ENCODE results near the gene TSHR.

TSHR gene

GRCh38 chr14:81091139-81091538 lies 135.7 kb downstream of the TSHR start:
- no peak overlapping the region for H3K4me3 ChIP-seq
- DNase-seq (ENCODE audit: low read depth, low spot score) = no peak
- no peaks in the 10 kb centered on the region for H3K9me3 ChIP-seq (ENCODE audit: low read depth, low read length)
- H3K27ac ChIP-seq = no peak overlapping the region
- no peaks in the 10 kb centered on the region for H3K36me3 ChIP-seq (ENCODE audit: insufficient read depth, low read length)
- H3K9ac ChIP-seq (ENCODE audit: insufficient read length) = no peak overlapping the region
- no peak for TF ChIP-seq POLR2AphosphoS5 (IDR thresholded peaks at IDR 0.05; ENCODE audit: borderline replicate concordance, low read depth, low read length)
- TF ChIP-seq FOXP2 (optimal IDR thresholded peaks at IDR 0.05; ENCODE audit: control extremely low read depth, extremely low read length, insufficient read depth) = no peak
- no peak for TF ChIP-seq EZH2 (IDR thresholded peaks at IDR 0.05)

GRCh38 chr14:81091660-81092059 lies 136.2 kb downstream of the TSHR start:
- Histone ChIP-seq H3K9ac (ENCODE audit: insufficient read length) (no peak overlapping the region), H3K36me3 (ENCODE audit: insufficient read depth, low read length) (no peaks in the 10 kb centered on the region), H3K27ac (no peak overlapping the region), H3K4me3 (no peak overlapping the region), H3K9me3 (ENCODE audit: low read depth, low read length) (no peaks in the 10 kb centered on the region)
- no peak for DNase-seq (ENCODE audit: low read depth, low spot score)
- TF ChIP-seq EZH2 (IDR thresholded peaks at IDR 0.05) = no peak
- no peak for TF ChIP-seq POLR2AphosphoS5 (IDR thresholded peaks at IDR 0.05; ENCODE audit: borderline replicate concordance, low read depth, low read length)
- TF ChIP-seq FOXP2 (optimal IDR thresholded peaks at IDR 0.05; ENCODE audit: control extremely low read depth, extremely low read length, insufficient read depth) = no peak

DNA sequence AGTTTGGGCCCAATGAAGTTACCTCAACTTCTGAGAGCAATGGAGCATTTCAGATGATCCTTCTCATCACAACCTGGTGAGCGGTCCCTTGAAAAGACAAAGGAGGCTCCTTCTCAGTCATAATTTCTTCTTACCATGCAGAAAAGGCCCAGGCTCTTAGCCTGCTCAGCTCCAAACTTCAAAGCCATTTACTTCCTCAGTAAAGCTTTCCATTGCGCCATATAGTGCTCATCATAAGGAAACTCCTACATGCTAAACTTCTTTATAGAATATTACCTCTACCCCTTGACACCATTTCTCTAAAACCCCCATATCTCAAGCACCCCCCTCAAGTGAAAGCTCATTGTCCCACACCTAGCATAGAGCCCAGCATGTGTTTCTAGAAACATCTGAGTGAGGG lies 138.2 kb downstream of the TSHR start:
- Histone ChIP-seq H3K4me3 (no peak overlapping the region), H3K36me3 (ENCODE audit: insufficient read depth, low read length) (no peaks in the 10 kb centered on the region), H3K9me3 (ENCODE audit: low read depth, low read length) (no peaks in the 10 kb centered on the region), H3K27ac (no peak overlapping the region), H3K9ac (ENCODE audit: insufficient read length) (no peak overlapping the region)
- DNase-seq (ENCODE audit: low read depth, low spot score) = no peak
- TF ChIP-seq EZH2 (IDR thresholded peaks at IDR 0.05) = no peak
- no peak for TF ChIP-seq FOXP2 (optimal IDR thresholded peaks at IDR 0.05; ENCODE audit: control extremely low read depth, extremely low read length, insufficient read depth)
- no peak for TF ChIP-seq POLR2AphosphoS5 (IDR thresholded peaks at IDR 0.05; ENCODE audit: borderline replicate concordance, low read depth, low read length)

DNA sequence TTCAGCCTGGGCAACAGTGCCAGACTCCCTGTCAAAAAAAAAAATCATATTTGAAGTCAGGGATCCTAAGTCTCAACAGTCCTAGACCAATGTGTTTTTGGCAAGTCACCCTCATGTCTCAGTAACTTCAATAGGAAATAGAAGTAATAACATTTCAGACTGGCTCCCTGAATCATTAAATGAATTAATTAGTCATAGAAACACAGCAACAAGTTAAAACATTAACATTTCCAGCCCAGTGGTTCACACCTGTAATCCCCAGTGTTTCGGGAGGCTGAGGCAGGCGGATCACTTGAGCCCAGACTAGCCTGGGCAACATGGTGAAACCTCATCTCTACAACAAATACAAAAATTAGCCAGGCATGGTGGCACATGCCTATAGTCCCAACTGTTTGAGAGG lies 140.1 kb downstream of the TSHR start:
- no peak for TF ChIP-seq POLR2AphosphoS5 (IDR thresholded peaks at IDR 0.05; ENCODE audit: borderline replicate concordance, low read depth, low read length)
- TF ChIP-seq FOXP2 (optimal IDR thresholded peaks at IDR 0.05; ENCODE audit: control extremely low read depth, extremely low read length, insufficient read depth) = no peak
- TF ChIP-seq EZH2 (IDR thresholded peaks at IDR 0.05) = no peak
- Histone ChIP-seq H3K9ac (ENCODE audit: insufficient read length) (no peak overlapping the region), H3K27ac (no peak overlapping the region), H3K36me3 (ENCODE audit: insufficient read depth, low read length) (no peaks in the 10 kb centered on the region), H3K4me3 (no peak overlapping the region), H3K9me3 (ENCODE audit: low read depth, low read length) (no peaks in the 10 kb centered on the region)
- no peak for DNase-seq (ENCODE audit: low read depth, low spot score)

DNA sequence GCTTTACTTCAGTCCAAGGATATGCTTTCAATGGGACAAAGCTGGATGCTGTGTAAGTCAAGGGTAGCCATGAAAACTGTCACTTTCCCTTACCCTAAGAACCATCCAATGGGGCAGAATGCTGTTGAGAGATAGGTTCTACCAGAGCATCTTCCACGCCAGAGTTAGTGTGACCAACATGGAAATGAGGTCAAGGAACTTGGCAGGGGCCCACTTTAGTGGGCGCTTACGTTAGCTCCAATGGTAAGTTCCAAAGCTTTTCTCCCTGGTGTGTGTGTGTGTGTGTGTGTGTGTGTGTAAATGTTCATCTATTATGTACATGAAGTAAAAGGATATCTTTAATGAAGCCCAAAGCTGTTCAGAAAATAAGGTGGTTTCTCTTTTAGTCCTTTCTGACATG lies 141.2 kb downstream of the TSHR start:
- TF ChIP-seq EZH2 (IDR thresholded peaks at IDR 0.05) = no peak
- TF ChIP-seq POLR2AphosphoS5 (IDR thresholded peaks at IDR 0.05; ENCODE audit: borderline replicate concordance, low read depth, low read length) = no peak
- TF ChIP-seq FOXP2 (optimal IDR thresholded peaks at IDR 0.05; ENCODE audit: control extremely low read depth, extremely low read length, insufficient read depth) = no peak
- Histone ChIP-seq H3K9ac (ENCODE audit: insufficient read length) (no peak overlapping the region), H3K27ac (no peak overlapping the region), H3K9me3 (ENCODE audit: low read depth, low read length) (no peaks in the 10 kb centered on the region), H3K4me3 (no peak overlapping the region), H3K36me3 (ENCODE audit: insufficient read depth, low read length) (no peaks in the 10 kb centered on the region)
- DNase-seq (ENCODE audit: low read depth, low spot score) = no peak

GRCh38 chr14:81102217-81102616 lies 146.8 kb downstream of the TSHR start:
- Histone ChIP-seq H3K4me3 (no peak overlapping the region), H3K27ac (no peak overlapping the region), H3K9me3 (ENCODE audit: low read depth, low read length) (no peaks in the 10 kb centered on the region), H3K36me3 (ENCODE audit: insufficient read depth, low read length) (no peaks in the 10 kb centered on the region), H3K9ac (ENCODE audit: insufficient read length) (no peak overlapping the region)
- TF ChIP-seq EZH2 (IDR thresholded peaks at IDR 0.05) (no peak), FOXP2 (optimal IDR thresholded peaks at IDR 0.05; ENCODE audit: control extremely low read depth, extremely low read length, insufficient read depth) (no peak), POLR2AphosphoS5 (IDR thresholded peaks at IDR 0.05; ENCODE audit: borderline replicate concordance, low read depth, low read length) (no peak)
- no peak for DNase-seq (ENCODE audit: low read depth, low spot score)

DNA sequence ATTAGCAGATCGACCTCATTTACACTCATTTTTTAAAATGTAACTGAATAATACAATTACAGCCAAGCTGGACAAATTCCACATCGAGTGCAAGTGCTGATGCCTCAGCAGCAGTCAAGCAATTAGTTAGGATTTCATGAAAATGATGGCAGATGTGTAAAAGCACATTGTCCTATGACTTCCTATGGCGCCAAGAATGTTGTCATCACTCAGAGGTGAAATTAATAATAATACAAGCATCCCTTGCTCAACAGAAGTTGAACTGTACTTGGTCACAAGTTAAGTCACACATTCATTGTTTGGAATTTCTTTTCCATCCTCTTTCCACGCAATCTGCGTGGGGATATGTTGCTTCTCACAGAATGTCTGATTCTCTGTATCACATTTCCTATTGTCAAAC lies 148.0 kb downstream of the TSHR start:
- DNase-seq (ENCODE audit: low read depth, low spot score) = no peak
- no peak overlapping the region for H3K9ac ChIP-seq (ENCODE audit: insufficient read length)
- no peaks in the 10 kb centered on the region for H3K36me3 ChIP-seq (ENCODE audit: insufficient read depth, low read length)
- no peak overlapping the region for H3K4me3 ChIP-seq
- TF ChIP-seq POLR2AphosphoS5 (IDR thresholded peaks at IDR 0.05; ENCODE audit: borderline replicate concordance, low read depth, low read length) (no peak), FOXP2 (optimal IDR thresholded peaks at IDR 0.05; ENCODE audit: control extremely low read depth, extremely low read length, insufficient read depth) (no peak), EZH2 (IDR thresholded peaks at IDR 0.05) (no peak)
- no peak overlapping the region for H3K27ac ChIP-seq
- H3K9me3 ChIP-seq (ENCODE audit: low read depth, low read length) = no peaks in the 10 kb centered on the region

DNA sequence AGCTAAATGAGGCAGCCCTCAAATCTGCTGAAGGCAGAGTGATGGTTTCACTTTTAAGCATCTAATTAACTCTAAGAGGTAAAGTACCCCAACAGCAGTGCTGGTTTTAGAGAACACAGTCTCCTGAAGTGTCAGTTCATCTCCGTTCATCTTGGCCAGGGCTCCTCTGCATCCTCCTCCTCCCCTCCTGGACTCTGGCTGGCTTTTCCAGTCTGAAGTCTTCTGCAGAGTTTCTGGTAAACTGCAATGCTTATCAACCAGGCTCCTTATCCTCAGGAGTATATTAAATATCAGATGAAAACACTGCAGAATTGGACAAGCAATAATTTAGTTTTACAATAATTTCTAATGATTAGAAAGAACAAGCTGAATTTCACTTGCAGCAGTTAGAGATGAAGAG lies 150.0 kb downstream of the TSHR start:
- DNase-seq (ENCODE audit: low read depth, low spot score) = no peak
- Histone ChIP-seq H3K27ac (no peak overlapping the region), H3K4me3 (no peak overlapping the region), H3K9me3 (ENCODE audit: low read depth, low read length) (no peaks in the 10 kb centered on the region), H3K36me3 (ENCODE audit: insufficient read depth, low read length) (no peaks in the 10 kb centered on the region), H3K9ac (ENCODE audit: insufficient read length) (no peak overlapping the region)
- no peak for TF ChIP-seq FOXP2 (optimal IDR thresholded peaks at IDR 0.05; ENCODE audit: control extremely low read depth, extremely low read length, insufficient read depth)

DNA sequence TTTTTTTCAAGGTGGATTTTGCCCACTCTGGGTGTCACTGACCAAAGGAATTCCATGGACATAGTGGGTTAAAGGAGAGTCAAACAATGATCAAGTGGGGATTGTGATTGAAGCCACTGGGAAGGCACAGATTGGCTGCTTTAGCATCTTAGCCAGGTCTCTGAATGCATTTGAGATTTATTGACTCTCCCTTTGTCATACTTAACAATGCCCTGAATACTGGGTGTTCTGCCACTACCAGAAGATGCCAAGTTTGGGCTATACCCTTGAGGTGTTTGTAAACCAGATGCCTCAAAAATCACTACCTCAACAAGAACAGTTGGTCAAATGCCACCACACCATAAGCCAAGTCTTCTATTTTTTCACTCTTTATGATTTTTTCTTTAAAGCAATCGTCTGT lies 150.5 kb downstream of the TSHR start:
- TF ChIP-seq FOXP2 (optimal IDR thresholded peaks at IDR 0.05; ENCODE audit: control extremely low read depth, extremely low read length, insufficient read depth) = no peak
- H3K36me3 ChIP-seq (ENCODE audit: insufficient read depth, low read length) = no peaks in the 10 kb centered on the region
- H3K27ac ChIP-seq = no peak overlapping the region
- H3K9me3 ChIP-seq (ENCODE audit: low read depth, low read length) = no peaks in the 10 kb centered on the region
- H3K4me3 ChIP-seq = no peak overlapping the region
- H3K9ac ChIP-seq (ENCODE audit: insufficient read length) = no peak overlapping the region
- no peak for DNase-seq (ENCODE audit: low read depth, low spot score)

All from SK-N-MC (cell line).